NCI-H1092 (cell line): ENCODE measurements around the gene PPP1CC.
A peak's percentile ranks its signal among the peaks of the same experiment; 100 is the strongest.
"Not testable (repeated sequence)": the region's sequence is repeated elsewhere in the genome, so short reads cannot be mapped to it uniquely, and the experiment has no call there.

Experiments
- DNase-seq: peaks from one replicate; lab custom pipeline; 2025; lab: John Stamatoyannopoulos, UW

The PPP1CC gene

DNA sequence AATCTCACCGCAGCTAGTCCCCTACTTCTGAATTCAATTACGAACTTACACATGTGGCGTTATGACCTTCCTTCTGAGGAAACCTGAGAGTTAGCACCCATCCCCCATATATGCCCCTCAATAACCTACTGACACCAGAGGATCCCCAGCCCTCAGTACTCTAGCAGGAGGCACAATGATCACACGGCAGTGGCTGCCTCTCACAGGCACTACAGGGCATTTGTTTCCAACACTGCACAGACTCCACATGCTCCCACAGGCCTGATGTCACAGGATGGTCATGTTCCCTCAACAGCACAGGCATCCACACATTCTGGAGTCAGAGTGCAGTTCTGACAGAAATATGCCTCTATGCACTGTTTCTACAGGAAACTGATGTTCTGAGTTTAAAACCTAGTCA, 17.4 kb downstream of the PPP1CC start:
- no peak for DNase-seq

DNA sequence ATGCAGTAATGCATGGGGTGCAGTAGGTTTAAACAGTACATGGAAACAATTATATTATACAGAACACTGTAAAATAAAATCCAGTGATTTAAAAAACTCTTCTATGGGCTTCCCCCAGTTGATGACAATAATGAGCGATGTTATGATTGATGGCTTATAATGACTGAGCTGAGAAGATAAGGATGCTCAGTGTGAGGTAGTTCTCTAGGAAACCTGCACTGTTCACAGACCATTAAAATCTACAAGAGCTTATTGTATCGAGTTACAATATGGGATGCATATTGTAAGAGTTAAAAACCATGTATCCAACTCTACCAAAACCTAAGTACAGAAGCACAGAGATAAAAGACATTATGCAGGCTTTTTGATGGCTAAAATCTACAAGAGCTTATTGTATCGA, 19.8 kb downstream of the PPP1CC start:
- not testable (repeated sequence) for DNase-seq

DNA sequence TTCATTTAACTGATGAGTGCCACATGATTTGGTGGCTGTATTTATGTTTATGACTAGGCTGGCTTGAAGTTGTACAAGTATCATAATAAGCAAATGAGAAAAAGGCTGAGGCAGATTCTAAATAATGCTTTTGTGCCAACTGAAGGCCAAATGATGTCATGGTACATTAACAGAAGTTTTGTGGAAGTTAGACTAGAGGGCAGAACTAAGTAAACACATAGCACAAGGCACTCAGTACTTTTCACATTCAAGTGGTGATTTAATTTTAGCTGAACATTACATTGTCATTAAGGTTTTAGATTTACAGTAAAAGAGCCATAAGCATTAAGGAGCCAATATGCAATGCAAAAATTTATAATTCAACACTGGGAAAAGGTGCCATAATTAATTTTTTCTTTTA, 21.1 kb downstream of the PPP1CC start:
- no peak for DNase-seq

DNA sequence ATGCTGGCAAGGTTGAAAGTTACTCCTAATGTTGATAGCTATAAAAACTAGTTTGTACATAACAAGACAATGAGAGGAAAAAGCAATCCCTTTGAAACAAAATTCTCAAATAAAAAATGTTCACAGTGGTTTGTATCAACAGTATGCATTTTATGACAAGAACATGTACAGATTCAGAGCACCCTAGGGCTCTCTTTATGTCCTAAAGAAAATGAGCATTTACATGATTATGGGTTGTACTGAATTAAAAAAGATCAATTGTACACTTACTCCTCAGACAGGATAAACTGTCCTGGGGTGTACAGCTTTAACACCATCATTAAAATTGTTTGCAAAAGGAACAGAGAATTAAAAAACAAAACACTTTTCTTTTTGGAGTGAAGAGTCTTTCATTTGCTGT, 22.2 kb downstream of the PPP1CC start:
- no peak for DNase-seq

DNA sequence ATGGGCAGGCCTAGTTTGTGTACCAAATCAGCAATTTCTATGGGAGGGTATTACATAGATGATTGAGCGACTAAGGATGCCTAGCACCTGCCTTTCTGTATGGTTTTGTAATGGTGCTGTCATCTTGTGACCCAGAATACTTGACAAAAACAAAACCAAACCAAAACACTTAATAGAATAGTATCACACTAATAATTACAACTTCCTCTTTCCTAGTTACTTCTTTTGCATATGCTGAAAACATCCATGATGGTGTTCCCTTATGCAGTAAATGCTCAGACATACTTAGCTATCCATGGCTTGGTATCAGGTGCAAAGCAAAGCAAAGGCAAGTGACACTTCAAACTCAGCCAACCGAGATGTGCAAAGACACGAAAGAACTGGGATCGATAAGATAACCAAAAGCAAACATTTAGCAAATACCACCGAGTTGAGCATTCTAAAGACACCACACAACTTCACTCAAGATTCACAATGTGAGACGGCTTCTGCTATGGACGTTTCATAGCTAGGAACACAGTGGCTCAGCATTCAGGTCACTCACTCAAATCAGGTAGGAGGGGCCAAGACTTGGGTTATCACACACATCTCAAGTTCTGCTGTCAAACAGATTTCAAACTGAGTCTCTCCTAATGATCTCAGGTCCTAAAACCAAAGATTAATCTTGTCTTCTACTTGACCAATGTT, 24.3 kb downstream of the PPP1CC start:
- DNase-seq, result no peak

DNA sequence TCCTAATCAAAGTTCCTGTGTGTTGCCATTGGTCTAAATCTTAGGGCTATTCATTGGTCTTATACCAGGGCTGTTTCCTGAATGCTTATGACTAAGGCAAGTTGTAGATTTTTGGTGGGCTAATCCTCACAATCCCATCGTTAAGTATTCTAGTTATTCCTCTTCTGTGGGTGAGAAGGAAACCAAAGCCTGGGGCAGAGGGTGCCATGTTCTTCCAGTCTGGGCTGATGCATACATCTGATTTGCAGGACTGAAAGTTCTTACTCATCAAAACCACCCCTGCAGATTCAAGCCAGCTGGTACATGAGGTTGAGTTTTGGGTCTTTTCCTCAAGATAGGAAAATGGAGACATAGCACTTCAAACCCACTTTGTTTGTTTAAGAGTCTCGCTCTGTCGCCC, 25.7 kb downstream of the PPP1CC start:
- DNase-seq, result no peak

DNA sequence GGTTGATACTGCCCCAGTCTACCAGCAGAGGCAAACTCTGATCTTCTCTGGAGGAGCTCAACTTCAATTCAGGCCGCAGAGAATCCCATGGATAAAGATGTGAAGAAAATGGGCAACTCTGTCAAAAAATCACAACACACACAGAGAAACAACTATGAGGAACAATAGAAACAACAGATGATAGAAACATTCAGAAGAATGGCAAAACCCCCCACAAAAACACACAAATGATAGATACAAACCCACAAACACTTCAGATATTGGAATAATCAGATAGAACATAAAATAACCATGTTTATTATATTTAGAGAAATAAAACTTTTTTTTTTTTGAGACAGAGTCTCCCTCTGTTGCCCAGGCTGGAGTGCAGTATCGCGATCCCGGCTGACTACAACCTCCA, 33.8 kb downstream of the PPP1CC start:
- DNase-seq, result no peak

DNA sequence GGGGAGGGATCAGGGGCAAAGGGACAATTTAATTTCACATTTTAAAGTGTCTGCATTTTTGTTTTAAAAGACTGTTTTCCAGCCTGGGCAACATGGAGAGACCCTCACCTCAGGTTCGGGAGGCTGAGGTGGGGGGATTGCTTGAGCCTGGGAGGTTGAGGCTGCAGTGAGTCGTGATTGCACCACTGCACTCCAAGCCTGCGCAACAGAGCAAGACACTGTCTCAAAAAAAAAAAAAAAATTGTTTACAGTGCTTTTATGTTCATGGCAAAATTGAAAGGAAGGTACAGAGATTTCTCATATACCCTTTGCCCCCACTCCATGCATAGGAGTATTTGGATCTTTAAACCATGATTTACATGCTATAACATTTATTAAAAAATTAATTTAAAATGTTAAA, 37.4 kb downstream of the PPP1CC start:
- DNase-seq, result no peak

DNA sequence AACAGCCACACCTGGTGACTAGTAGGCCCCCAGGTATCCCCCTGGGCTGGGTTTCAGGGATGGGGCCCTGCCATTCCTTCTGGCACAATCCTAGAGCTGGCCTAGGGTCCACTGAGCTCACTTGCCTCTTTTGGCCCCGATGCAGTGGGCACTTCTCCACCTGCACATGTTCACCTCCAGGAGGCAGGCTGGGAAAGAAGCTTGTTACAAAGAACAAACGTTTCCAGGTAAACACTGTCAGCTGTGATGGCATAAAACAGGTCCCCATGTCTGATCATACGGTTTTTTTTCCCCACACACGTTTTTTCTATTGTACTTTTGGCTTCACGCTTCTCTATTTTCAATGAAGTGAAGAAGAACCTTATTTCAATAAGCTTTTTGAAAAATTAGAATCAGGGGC, 37.9 kb downstream of the PPP1CC start:
- peak; percentile 4 for DNase-seq

DNA sequence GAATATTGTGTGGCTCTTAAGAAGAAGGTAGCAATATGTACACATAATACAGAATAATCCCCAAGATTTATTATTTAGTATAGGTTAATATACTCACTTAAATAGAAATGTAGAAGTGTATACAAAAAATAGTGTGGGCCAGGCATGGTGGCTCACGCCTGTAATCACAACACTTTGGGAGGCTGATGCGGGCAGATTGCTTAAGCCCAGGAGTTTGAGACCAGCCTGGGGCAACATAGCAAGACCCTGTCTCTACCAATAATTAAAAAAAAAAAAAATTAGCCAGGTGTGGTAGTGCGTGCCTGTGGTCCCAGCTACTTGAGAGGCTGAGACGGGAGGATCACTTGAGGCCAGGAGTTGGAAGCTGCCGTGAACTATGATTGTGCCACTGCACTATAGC, 38.5 kb downstream of the PPP1CC start:
- DNase-seq, result no peak

DNA sequence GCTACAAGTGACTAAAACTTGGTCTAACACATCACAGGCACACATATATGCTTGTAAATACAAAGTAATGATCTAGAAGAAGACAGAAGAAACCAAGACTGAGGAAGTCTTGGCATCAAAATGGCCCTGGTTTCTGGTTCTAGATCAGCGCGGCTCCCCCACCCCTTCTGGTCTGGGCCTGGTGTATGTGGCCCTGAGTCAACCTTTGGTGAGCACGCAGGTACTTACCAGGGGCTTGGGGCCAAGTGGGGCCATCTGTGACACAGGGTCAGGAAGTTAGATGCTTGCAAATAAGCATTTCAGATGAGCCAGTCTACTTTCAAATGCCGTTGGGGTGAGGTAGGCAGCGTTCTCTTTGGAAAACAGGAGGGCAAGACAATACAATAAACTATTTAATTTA, 40.6 kb downstream of the PPP1CC start:
- no peak for DNase-seq

DNA sequence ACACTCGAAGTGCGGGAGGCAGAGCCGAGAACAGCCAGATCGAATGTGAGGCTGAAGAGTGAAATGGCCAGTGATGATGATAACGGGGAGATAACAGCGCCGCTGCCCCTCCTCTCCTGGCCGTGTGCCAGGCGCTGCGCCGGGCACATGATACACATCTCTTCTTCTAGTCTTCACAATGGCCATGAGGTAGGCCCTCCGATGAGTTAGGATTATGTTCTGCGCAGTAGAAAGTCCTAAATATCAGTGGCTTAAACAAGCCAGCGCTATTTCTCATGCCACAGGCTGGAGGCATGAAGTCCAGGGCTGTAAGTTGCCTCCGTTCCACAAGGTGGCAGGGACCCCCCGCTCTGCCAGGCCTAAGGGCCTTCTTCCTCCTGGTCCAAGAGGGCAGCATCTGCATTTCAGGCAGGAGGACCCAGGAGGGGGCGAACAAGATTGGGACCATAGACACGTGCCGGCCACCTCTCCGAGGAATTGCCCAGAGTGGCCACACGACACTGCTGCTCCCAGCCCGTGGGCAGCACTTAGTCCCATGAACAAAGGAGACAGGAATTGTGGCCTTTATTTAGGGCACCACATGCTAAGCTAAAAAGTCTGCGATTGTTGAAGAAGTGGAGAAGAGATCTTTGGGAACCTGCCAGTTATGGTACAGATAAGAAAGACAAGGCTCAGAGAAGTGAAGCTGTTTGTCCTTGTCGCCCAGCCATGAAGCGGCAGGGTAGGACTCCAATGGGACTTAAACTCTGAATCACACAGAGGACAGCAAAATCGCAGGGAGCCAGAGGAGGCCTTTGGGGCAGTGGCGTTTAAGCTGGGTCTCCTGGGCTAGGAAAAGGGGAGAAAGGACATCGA, 42.9 kb downstream of the PPP1CC start:
- DNase-seq, result no peak

DNA sequence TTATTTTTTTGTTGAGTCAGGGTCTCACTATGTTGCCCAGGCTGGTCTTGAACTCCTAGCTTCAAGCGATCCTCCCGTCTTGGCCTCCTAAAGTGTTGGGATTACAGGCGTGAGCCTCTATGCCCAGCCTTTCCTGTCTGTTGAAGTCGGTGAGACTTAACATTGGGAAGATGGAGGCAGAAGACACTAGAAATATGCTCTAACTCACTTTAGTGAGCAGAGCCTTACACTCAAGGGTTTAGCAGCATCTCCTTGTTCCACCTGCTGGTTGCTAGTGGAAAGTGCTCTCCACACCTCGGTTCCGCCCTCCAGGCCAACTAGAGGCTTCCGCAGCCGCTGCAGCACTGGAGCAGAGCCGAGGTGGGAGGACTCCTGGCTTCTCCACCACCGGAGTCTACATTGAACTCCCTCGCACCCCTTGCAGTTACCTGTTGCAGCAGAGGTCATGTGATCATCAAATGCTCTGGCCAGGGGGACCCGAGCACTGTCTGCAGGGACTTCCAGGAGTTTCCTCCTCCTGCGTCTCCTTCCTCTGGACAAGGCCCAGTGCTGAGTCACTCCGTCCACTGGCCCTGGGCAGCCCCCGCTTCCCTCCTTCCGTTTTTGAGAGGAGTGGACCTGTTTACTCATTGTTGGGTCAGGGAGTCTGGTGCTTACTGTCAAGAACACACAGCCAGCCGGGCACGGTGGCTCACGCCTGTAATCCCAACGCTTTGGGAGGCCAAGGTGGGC, 44.4 kb downstream of the PPP1CC start:
- peak; percentile 36 for DNase-seq

DNA sequence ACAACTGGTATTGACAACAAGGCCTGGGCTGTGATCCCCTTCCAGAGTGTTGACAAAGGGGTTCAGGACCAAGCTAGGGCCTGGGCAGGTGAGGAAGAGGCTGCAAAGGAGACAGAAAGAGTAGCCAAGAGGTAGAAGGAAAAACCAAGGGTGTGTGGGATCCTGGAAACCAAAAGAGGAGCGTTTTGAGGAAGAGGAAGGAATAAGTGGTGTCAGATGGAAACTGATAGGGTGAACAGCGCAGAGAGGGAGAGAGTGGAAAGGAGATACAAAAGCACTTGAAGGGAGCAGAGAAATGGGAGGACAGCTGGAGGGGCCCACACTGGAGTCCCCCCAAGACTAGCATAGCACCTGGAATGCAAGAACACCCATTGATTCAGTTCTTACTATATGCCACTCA, 45.5 kb downstream of the PPP1CC start:
- DNase-seq, result no peak

DNA sequence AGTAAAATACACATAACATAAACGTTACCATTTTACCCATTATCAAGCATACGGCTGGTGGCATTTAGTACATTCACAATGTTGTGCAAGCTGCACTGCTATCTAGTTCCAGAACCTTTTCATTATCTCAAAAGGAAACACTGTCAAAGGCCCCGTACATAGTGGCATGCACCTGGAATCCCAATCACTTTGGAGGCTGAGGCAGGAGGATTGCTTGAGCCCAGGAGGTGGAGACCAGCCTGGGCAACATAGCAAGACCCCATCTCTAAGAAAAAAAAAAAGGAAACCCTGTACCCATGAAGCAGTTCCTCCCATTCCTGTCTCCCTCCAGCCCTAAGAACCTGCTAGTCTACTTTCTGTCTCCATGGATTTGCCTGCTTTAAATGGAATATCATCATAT, 46.4 kb downstream of the PPP1CC start:
- DNase-seq, result no peak

DNA sequence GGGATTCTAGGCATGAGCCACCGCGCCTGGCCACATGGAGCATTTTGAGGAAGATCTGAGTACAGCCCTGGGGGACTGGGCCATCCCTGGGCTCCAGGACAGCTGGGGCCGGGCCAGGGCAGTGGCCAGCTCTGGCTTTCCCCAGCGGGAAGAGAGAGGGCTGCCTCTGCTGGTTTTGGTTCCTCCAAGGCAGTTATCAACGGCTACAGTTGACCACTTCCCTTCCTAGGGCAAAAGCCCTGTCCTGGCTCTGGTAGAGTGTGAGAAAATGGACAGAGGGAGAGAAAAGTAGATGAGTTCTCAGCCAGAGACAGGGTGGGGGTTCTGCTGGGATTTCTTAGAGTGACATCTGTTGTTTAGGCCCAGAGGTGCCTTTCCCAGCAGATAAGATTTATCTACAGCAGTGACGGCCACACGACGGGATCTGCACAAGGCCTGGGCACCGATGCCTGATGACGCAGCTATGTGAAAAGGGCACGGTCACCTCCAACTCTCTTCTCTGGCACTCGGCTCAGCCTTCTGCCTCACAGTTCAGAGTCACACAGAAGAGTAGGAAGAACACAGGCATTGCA, 48.3 kb downstream of the PPP1CC start:
- no peak for DNase-seq

DNA sequence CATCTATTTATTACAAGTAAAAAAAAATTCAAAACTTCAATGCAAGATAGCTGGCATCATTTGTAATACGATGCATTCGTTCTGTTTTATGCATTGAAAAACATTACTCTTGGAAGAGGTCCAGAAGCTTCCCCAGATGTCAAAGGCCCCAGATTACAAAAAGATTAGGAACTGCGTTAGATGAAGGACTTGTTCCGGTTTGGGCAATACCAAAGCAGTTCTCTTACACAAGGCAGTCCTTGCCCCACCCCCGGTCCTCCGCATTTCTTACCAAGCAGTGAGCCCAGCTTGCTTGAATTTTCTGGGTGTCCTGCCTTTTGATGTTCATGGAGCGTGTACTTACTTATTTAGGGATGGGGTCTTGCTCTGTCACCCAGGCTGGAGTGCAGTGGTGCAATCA, 49.0 kb downstream of the PPP1CC start:
- no peak for DNase-seq

DNA sequence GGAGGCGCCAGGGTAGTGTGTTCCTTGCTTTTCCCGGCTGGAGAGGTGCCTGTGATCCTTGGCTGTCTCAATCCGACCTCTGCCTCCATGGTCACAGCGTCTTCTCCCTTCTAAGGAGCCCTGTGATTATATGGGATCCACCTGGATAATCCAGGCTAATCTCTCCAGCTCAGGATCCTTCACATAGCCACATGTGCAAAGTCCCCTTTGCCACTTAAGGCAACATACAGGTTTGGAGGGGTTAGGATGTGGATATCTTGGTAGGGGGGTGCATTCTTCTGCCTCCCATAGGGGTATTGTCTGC, 52.6 kb downstream of the PPP1CC start:
- DNase-seq, result no peak

DNA sequence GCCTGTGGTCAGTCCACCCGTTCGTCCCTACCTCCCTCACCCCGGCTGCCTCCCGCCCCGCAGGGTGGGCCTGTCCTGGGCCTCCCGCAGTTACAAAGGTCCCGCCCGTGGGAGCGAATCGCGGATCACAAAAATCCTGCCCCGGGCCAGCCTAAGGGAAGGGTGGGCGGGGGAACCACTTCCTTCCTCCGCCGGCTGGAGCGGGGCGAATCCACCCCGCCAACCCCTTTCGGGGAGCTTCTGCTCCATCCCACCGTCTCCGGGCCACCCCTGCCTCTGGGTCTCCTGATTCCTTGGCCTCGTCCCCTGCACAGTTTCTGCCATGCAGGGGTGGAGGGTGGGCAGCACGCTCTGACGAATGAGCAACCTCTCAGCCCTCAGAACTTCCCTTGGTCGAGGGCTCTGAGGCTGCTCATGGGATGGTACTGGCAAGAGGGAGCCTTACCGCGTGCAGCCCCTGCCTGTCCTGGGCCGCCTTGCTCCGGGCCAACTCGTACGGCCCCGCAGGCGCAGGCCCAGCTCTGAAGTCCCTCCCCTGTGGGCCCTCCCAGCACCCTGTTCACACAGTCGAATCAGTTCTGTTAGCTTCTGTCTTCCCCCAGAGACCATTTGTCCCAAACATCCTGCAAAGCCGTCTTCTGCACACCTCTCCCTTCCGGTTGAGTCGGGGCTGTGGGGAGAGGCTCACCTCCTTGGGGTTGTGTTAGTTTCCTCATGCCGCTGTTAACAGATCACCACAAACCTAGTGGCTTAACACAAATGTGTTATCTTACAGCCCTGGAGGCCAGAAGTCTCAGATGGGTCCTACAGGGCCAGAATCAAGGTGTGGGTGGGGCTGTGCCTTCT, 53.2 kb downstream of the PPP1CC start:
- DNase-seq, result no peak

DNA sequence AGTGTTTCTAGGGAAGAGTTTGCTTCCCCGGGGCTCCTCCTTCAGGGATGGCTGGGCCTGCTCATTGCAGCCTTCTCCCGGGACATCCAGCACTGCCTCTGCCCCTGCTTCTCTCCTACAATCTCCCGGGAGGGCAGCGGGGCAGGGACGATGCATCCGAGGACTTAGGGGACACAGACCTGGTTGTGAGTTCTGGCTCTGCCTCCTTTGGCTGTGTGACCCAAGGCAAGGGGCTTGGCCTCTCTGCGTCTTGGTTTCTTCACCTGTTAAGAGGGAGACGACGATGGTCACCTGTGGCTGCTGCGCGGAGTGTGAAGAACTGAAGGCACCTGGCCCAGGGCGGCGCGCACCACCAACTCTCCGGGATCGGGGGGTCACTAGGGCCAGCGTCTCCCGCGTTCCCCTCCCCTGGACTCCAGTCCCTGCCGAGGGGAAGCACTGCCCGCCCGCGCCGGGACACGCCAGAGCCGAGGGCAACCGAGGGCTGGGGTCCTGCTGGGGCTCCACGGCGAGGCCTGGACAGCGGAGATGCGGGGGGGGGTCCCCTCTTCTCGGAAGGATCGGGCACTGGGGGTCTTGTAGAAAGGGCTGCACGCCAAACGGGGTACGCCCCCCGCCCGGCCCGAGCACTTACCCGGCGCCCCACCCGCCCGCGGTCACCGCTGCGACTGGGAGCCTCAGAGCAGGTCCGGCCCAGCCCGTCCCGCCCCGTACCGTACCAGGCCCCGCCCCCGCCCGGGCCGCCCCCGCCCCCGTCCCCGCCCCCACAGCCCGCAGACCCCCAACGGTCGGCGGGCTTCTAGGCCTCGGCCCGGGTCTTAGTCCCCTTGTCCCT, 54.0 kb downstream of the PPP1CC start, which contains the start of gene HVCN1:
HVCN1 (minus strand) TSS at position 670 of the 835 bp plus-strand sequence. CDS start 5,870 bp downstream, outside the sequence.
- no peak for DNase-seq
